ENCODE data around the gene SAG.

SAG gene

DNA sequence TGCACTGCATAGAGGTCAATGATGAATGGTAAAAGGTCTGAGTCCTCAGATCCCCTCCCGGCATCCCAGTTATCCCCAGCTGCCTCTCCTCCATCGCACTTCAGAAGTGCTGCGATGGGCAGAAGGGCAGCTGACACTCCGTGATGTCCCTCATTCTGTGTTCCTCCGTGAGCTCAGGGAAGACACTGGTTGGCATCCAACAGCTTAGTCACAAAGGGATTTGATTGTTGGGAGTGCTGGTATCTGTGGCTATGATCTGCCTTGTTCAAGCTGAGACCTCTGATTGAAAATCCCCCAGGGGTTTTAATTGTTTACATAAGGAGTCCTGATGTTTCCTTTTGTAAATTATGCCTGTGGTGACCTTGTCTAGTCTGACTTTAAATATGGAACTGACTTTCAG is 19.0 kb upstream of the SAG start:
- DNase-seq (ENCODE audit: low spot score) = no peak

DNA sequence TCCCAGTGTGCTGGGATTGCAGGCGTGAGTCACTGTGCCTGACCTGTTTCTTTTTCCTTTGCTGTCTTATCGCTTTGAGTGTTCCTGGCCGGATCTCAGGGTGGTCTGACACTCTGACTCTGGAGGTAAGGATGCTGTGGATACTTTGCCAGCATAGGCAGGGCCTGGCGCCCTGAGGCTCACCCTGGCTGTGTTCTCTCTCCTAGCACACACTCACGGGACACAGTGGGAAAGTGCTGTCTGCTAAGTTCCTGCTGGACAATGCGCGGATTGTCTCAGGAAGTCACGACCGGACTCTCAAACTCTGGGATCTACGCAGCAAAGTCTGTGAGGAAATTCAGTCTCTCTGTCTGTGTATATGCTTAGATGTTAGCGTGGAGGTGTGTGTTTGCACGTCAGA is 18.0 kb upstream of the SAG start:
- DNase-seq (ENCODE audit: low spot score) = no peak

DNA sequence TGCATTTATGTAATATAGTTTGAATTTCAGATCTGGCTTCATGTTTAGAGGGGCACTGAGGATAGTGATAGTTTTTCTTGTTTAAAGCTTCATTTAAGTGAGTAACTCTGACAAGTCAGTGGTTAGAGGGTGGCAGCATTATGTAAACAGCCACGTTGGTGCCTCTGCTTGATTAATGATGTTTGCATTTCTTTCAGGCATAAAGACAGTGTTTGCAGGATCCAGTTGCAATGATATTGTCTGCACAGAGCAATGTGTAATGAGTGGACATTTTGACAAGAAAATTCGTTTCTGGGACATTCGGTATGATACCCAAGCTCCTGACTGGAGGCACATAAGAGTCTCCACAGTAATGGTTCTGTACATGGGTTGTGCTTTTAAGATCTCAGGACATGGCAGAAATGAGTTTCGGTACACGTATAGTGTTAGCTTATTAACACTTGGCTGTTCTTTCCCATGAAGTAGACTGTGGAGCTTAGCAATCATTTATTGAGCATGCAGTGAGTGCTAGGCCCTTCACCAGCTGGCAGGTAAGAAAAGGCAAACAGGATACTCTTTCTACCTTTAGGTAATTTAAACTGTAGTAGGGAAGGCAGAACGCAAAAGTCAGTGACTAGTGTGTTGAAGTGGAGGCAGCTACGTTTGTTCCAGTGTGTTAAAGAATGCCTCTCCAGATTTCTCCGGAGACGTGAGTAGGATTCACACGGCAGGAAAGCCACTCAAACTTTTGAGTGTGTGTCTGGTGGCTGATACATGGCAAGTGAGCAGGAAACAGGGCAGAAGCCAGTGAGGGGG is 17.4 kb upstream of the SAG start:
- no peak for DNase-seq (ENCODE audit: low spot score)

DNA sequence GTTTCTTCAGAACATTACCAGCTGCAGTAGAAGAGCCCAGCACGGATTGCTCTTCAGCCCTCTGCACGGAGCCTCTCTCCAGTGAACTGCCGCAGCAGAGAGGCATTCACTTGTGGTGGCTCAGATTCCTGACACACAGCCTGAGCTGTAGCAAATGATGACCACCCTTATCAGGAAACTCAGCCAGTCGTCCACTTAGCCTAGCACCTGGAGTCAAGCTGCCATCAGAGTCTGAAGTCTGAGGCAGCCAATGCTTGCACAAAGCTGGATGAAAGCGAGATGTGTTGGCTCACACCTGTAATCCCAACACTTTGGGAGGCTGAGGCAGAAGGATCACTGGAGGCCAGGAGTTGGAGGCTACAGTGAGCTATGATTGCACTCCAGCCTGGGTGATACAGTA is 11.7 kb upstream of the SAG start:
- DNase-seq (ENCODE audit: low spot score) = no peak

DNA sequence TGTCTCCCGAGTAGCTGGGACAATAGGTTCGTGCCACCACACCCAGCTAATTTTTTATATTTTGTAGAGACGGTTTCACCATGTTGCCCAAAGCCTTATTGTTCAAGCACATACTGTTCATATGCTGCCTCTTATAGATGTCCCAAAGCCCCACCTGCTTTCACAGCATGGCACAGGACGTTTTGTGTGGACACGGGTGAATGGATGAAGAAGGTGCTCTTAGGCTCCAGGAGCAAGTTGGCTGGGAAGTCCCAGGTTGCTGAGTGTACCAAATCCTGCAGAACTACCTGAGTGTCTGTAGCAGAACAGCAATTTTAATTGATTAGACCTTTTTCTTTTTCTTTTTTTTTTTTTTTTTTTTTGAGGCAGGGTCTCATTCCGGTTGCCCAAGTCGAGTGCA is 10.5 kb upstream of the SAG start:
- no peak for DNase-seq (ENCODE audit: low spot score)

DNA sequence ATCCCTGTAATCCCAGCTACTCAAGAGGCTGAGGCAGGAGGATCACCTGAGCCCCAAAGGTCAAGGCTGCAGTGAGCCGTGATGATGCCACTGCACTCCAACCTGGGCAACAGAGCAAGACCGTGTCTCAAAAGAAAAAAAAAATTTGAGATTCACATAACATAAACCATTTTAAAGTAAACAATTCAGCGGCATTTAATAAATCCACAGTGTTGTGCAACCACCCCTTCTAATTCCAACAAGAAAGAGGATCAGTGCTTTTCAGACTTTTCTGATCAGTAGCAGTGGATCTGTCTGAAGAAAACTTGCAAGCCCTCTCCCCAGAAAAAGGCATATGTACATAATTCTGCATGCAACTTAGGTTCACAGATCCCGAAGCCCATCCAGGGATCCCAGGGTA is 7.2 kb upstream of the SAG start:
- no peak for DNase-seq (ENCODE audit: low spot score)

DNA sequence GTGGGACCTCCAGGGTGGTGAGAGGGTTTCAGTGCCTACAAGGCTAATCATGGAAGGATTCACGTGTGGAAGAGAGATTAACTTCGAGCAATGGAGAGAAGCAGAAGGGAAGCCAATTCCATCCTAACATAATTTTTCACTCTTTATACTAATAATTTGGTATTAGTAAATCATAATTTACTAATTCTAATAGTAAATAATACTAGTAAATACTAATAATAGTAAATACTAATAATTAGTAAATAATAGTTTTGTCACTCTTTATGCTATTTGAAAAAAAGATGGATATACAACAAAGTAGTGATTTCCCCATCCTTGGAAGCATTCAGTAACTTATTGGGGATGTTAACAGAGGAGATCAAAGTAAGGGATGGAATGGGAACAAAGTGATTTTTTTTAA is 6.4 kb upstream of the SAG start:
- DNase-seq (ENCODE audit: low spot score) = no peak

DNA sequence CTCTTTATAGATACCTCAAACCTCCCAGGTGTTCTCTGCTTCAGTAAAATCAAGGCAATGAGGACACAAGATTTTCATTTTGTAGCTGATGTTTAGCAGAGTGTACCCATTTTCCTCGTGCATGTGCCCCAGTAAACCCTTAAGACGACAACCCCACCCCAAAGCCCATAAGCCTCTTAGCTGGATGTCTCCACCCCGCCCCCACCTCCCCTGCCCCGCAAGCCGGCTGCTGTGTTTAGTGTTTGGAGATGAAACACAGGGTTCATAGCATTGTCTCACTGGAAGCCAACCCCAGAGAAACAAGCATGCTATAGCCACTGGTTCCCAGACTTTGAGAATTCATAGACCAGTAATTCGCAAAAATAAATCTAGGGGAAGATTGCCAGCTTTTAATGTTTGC is 5.8 kb upstream of the SAG start:
- no peak for DNase-seq (ENCODE audit: low spot score)

DNA sequence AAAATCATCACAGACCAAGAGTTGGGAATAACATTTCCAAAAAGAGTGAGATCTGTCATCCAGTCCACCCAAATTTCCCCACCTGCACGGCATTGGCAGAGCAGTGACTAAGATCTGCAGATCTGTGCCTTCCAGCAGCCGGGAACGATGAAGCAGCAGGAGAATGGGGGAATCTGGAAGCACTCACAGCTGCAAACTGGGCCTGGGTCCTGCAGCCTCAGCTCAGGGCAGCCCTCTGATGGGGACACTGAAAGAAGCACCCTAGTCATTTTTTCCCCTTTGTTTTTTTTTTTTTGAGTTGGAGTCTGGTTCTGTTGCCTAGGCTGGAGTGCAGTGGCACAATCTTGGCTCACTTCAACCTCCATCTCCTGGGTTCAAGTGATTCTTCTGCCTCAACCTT is 4.4 kb upstream of the SAG start:
- DNase-seq (ENCODE audit: low spot score) = no peak

DNA sequence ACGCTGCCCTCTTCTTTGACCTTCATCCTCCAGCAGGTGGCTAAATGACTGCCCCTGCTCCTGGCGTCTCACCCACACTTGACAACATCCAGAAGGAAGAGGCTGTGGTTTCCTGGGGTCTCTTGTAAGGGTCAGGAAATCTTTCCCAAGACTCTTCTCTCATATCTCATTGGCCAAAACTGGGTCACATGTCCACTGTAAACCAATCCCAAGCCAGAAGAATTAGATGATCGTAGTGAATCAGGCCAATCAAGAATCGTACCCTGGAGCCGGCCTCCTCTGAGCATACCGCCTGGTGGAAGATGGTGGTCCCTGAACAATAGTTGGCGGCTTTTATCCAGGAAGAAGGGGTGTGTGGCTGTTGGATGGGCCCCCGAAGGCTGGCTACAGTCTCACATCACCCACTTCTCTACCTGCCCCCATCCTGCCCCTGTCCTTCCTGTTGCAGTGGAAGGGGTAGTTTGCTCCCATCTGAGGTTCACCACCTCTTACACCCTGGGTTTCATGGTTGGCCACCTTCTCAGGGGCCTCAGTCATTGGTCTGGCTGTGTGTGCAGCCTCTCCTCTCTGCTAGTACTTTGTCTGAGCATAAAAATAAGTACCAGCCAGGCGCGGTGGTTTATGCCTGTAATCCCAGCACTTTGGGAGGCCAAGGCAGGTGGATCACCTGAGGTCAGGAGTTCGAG is 3.8 kb downstream of the SAG start:
- no peak for DNase-seq (ENCODE audit: low spot score)

DNA sequence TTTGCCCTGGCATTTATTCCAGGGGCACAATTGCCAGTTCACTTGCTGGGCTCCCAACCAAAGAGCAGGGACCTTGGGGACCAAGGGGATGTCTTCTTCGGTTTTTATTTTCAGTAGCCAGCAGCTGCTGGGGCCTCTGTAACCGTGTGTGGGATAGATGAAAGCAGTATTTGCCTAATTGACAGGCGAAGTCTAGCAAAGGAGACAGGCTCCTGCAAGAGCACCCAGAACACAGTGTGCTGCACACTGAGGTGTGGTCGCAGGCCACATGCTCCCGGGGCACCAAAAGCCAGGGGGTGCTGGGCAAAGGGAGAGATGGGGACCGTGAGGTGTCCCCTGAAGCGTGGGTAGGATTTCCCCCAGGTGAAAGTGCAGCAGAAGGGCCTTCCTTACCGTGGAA is 5.3 kb downstream of the SAG start:
- DNase-seq (ENCODE audit: low spot score) = no peak

DNA sequence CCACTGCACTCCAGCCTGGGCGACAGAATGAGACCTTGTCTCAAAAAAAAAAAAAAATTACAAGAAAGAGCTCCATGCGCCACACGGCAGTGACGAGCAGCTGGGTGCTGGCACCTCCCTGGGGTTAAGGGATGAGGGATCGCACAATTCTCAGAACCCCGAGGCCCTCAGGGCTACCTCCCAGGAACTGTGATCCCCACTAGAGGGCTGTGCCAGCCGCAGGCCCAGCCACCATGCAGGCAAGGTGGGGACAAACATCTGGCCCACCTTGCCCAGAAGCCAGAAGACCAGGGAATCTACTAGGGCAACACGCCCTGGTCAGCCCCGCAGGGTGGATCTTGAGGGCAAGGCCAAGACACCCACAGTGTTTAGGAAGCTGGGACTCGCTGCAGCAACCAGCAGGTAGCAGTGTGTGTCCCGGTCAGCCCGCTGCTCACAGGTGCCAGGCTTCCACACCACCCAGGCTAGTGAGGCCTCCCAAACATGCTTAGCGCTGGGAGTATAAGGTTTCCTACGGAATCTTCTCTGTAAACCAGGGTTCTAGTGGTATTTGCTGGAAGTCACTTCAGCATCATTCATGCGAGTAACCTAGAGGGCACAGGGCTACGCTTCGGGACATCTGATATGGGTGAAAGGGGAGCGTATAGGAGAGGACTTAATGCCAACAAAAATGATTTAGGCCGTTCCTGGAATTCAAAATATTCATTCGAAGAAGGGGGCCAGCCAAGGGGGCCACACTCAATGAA is 6.7 kb downstream of the SAG start:
- no peak for DNase-seq (ENCODE audit: low spot score)

DNA sequence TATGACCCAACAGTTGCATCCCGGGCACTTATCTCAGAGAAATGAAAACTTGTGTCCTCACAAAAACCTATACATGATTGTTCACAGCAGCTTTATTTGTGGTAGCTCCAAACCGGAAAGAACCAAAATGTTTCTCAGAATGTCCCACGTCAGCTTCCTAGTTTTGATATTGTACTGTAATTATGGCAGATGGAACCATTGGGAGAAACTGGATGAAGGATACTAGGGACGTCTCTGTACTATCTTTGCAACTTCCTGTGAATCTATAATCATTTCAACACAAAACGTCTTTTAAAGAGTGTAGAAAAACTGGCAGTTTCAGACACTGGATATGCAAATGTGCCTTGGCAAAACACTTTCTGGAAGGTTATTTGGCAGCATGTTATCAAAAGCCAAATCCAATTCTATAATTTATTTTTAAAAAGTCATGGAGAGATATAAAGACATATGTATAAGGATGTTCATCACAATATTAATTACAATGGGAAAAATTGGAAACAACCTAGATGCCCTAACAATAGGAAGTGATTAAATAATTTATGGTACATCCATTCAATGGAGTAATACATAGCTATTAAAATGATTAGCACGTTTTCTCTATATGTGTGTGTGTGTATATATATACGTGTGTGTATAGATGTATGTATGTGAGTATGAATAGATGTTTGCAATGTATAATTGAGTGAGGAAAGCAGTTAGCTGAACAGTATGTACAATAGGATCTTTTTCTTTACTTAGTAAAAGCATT is 9.8 kb downstream of the SAG start:
- no peak for DNase-seq (ENCODE audit: low spot score)

DNA sequence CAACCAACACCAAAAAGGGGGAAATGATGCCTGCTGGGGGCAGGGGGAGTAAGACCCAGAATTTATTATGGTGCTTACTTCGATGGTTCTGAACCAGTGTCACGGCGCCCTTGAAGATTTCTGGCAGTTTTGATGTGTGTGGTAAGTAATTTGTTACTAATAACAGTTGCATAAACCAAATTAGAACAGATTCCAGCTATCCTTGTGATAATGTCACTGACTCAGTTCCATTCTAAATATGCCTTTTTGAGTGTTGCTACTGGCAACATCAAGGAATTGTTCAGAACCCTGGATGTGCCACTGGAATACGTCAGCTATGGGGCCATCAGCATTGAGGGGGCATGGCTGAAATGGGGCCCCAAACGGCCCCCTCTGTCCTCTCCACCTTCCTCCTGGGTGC is 11.6 kb downstream of the SAG start:
- no peak for DNase-seq (ENCODE audit: low spot score)

DNA sequence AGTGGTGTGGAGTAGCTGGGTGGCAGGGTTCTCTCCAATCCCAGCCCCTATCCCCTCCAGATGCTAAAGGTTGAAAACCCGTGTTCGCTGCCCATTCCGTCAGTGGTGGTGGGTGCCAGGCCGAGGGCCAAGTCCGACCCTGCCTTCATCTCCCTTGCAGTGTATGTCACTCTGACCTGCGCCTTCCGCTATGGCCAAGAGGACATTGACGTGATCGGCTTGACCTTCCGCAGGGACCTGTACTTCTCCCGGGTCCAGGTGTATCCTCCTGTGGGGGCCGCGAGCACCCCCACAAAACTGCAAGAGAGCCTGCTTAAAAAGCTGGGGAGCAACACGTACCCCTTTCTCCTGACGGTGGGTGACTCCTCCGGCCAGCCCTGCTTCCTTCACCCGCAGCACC is 12.9 kb downstream of the SAG start:
- no peak for DNase-seq (ENCODE audit: low spot score)

DNA sequence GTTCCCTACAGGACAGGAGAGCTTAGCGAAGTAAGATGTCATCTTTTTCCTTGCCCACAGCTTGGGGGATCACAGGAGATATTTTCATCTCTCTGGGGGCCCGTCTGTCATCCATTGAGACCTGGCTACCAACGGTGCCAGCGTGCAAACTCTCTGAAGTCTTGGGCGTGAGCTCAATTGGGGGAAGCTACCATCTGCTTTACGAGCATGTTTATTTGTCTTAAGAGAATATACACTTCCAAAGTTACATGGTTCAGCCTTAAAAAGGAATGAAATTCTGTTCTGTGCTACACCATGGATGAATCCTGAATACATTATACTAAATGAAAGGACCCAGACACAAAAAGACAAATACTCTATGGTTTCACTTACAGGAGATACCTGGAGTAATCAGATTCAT is 13.6 kb downstream of the SAG start:
- DNase-seq (ENCODE audit: low spot score) = no peak

DNA sequence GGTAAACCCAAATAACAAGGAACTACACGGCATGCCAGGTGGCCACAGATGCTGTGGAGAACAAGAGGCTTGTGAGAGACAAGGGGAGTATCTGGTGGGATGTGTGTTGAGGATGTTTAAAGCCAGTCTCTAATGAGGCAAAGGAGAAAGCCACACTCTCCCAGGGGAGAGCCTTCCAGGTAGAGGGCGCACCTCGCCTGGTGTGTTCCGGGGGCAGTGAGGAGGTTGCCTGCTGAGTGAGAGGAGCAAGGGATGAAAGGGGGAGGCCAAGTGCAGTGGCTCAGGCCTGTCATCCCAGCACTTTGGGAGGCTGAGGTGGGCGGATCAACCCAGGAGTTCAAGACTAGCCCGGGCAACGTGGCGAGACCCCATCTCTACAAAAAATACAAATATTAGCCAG is 16.2 kb downstream of the SAG start:
- no peak for DNase-seq (ENCODE audit: low spot score)

DNA sequence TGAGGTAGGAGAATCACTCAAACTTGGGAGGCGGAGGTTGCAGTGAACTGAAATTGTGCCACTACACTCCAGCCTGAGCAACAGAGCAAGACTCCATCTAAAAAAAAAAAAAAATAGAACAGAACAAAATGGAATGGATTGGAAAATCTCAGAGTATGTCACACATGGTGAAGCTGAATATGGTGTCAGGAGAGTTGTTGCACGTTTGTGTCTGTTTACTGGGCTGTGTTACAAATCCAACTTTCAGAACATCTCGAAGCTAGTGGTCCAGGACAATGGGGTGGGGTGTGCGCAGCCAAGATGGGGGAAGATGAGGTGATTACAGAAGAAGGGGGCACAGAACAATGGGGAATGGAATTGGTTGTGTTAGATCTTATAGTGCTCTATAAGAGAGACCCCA is 17.6 kb downstream of the SAG start:
- DNase-seq (ENCODE audit: low spot score) = no peak

DNA sequence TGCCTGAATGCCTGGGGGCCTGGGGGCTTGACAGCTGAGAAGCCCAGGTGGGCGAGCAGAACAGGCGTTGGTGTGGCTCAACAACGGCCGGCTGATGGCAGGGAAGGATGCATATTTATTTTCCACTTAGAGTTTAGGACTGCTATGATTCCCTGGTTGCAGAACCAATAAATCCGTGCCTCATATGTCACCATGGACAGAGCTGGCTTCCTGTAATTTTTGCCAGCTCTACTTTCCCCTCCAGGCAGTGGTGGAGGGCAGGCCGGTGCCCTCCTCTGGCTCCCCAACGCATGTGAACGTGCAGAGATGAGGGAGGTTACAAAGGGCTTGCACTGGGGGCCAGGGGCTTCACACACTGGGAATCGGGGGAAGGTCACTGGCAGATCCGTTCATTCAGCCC is 18.2 kb downstream of the SAG start:
- DNase-seq (ENCODE audit: low spot score) = no peak

DNA sequence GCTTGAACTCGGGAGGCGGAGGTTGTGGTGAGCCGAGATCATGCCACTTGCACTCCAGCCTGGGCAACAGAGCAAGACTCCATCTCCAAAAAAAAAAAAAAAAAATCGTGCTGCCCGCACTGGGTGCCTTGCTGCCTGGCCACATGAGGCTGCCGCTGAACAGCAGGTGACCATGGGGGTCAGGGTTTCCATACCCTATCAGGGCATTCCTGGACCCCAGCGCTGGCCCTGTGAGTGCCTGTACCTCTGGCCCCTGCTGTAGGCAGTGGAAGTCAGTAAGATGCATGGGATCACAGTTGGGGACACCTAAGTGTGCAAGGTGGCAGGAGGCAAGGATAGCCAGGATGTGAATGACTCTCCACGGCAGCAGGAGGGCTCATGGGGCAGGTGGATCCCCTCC is 18.9 kb downstream of the SAG start:
- DNase-seq (ENCODE audit: low spot score) = no peak

DNA sequence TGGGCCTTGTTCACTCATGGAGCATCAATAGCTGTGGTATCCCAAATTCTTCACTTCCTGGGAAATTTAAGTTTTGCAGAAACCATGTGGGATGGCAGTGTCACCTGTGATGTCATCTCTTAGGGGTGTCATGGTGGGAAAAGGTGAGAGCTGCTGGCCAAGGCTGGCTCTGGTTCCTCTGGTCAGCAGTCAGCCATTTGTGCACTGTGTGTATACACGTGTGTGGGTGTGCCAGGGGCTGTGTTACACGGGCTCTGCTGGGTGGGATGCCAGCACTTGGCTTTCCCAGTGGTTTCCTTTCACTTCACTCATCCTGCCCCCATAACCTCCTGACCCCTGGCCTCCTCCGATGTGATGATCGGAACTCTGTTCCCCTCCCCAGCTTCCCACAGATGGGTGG is 21.3 kb downstream of the SAG start:
- DNase-seq (ENCODE audit: low spot score) = no peak

DNA sequence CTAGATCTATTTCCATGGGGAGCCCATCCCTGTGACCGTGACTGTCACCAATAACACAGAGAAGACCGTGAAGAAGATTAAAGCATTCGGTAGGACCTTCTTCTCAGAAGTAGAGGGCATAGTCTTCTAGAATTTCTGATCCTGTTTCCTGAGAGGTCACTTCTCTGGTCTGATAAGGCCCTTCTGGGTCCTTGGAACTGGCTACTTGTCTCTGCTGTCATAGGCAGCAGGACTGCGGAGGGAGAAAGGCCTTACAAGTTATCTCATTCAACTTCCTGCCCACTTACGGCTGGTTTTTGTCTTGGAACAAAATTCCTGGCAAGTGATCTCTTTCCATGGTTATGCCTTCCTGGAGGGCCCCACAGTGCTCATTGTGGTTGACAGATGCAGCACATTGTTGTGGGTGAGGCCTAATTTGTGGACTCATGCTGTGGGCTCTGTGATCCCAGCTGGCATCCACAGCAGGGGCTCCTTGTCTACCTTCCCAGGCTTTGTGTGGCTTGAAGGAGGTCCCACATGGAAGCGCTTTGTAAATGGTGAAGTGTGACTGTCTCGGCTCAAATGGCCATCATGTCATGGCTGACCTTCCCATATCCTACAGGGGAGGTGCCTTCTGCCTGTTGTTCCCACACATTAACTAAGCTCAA is 22.0 kb downstream of the SAG start:
- DNase-seq (ENCODE audit: low spot score) = no peak
